ENCODE results near the gene PIF1. TPM values are rescaled to one million over a fixed set of nuclear protein-coding genes. Genes with fewer than 3 reads are reported as not detected.

Gene PIF1
- total and polyA plus RNA-seq, 2 of the 4 experiments (the other 2 are of a cell fraction), result 3.9 to 19.9 TPM

DNA sequence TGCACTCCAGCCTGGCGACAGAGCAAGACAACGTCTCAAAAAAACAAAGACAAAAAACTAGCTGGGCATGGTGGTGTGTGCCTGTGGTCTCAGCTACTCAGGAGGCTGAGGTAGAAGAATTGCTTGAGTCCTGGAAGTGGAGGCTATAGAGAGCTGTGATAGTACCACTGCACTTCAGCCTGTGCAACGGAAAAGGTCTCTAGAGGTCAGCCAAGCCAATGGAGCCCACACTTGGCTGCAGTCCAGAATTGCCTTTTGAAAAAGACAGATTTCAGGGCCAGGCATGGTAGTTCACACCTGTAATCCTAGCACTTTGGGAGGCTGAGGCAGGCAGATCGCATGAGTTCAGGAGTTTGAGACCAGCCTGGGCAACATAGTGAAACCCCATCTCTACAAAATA is 41.7 kb downstream of the PIF1 start:
- H2AK5ac ChIP-seq (ENCODE audit: low read depth, low read length), result no peak overlapping the region
- H2AK9ac ChIP-seq (replicated peaks; ENCODE audit: low read depth, low read length, poor library complexity), result no peak overlapping the region
- H3K9me1 ChIP-seq (ENCODE audit: insufficient read depth, low read length), result no peaks in the 10 kb centered on the region
- H3K4me3 ChIP-seq (ENCODE audit: insufficient read depth, low read depth, low read length), result no peak overlapping the region
- no peak overlapping the region for H2BK20ac ChIP-seq (ENCODE audit: low read depth, low read length)
- H3K27ac ChIP-seq (ENCODE audit: insufficient read depth, low read length), result no peak overlapping the region
- intact Hi-C loops (cut with micrococcal nuclease), result no loop called here
- ChIA-PET CTCF (no interaction called here), POLR2A (ENCODE audit: unreplicated experiment) (no interaction called here)
- no peaks in the 10 kb centered on the region for H4K20me1 ChIP-seq (ENCODE audit: insufficient read depth, low read length)
- TF ChIP-seq FOS (IDR thresholded peaks at IDR 0.05; ENCODE audit: low read depth, low read length), result no peak
- no peak for TF ChIP-seq RFX5 (IDR thresholded peaks at IDR 0.05; ENCODE audit: low read depth, low read length)
- TF ChIP-seq, protein P1, sequence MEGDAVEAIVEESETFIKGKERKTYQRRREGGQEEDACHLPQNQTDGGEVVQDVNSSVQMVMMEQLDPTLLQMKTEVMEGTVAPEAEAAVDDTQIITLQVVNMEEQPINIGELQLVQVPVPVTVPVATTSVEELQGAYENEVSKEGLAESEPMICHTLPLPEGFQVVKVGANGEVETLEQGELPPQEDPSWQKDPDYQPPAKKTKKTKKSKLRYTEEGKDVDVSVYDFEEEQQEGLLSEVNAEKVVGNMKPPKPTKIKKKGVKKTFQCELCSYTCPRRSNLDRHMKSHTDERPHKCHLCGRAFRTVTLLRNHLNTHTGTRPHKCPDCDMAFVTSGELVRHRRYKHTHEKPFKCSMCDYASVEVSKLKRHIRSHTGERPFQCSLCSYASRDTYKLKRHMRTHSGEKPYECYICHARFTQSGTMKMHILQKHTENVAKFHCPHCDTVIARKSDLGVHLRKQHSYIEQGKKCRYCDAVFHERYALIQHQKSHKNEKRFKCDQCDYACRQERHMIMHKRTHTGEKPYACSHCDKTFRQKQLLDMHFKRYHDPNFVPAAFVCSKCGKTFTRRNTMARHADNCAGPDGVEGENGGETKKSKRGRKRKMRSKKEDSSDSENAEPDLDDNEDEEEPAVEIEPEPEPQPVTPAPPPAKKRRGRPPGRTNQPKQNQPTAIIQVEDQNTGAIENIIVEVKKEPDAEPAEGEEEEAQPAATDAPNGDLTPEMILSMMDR (conservative IDR thresholded peaks at IDR 0.05; ENCODE audit: low read depth, low read length), result no peak
- TF ChIP-seq MAZ (IDR thresholded peaks at IDR 0.05; ENCODE audit: borderline replicate concordance, low read depth, low read length), result no peak
- TF ChIP-seq CHD1 (IDR thresholded peaks at IDR 0.05; ENCODE audit: low read depth, low read length), result no peak
- no peak for TF ChIP-seq RCOR1 (IDR thresholded peaks at IDR 0.05; ENCODE audit: insufficient replicate concordance, low read length)
- TF ChIP-seq, protein P2, sequence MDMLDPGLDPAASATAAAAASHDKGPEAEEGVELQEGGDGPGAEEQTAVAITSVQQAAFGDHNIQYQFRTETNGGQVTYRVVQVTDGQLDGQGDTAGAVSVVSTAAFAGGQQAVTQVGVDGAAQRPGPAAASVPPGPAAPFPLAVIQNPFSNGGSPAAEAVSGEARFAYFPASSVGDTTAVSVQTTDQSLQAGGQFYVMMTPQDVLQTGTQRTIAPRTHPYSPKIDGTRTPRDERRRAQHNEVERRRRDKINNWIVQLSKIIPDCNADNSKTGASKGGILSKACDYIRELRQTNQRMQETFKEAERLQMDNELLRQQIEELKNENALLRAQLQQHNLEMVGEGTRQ (IDR thresholded peaks at IDR 0.05; ENCODE audit: low read depth, low read length), result no peak
- TF ChIP-seq MAFK (IDR thresholded peaks at IDR 0.05; ENCODE audit: low read depth, low read length), result no peak
- TF ChIP-seq RAD21 (IDR thresholded peaks at IDR 0.05; ENCODE audit: low read length), result no peak
- no peak overlapping the region for H3K9ac ChIP-seq (ENCODE audit: low read depth, low read length)
- DNase-seq (no peak), ATAC-seq (ENCODE audit: low read depth) (no peak)
- H2BK120ac ChIP-seq (ENCODE audit: low read depth, low read length), result no peak overlapping the region
- WGBS, 2 experiments (ENCODE audit: extremely low coverage in 2 of 2, insufficient read length in 1 of 2), result 100% methylated on average over 1 of the region's 4 CpGs; no CpG with 5 or more reads in 1 of the 2 experiments
- no peak overlapping the region for H3K56ac ChIP-seq (ENCODE audit: extremely low read depth, insufficient read depth, low read length)
- H2BK5ac ChIP-seq (ENCODE audit: low read depth, low read length, poor library complexity, severe bottlenecking), result no peak overlapping the region
- no peak overlapping the region for H2BK15ac ChIP-seq (ENCODE audit: low read depth, low read length)
- H3K36me3 ChIP-seq (ENCODE audit: control insufficient read depth, insufficient read depth, low read length), result no peaks in the 10 kb centered on the region
- no peaks in the 10 kb centered on the region for H3K4me1 ChIP-seq (ENCODE audit: control insufficient read depth, insufficient read depth, low read length)
- no peak overlapping the region for H4K91ac ChIP-seq (ENCODE audit: insufficient read depth, low read depth, low read length)
- no peak overlapping the region for H3K18ac ChIP-seq (ENCODE audit: low read depth, low read length)
- H3K27me3 ChIP-seq (ENCODE audit: control insufficient read depth, insufficient read depth, low read length), result peaks cover 4% of the 10 kb centered on the region; the same call in 1 of the 2 replicates
- no peaks in the 10 kb centered on the region for H3K9me3 ChIP-seq (ENCODE audit: control insufficient read depth, insufficient read depth, low read length)
- dilution Hi-C loops (cut with HindIII; ENCODE audit: low sequenced_read_pairs, unreplicated experiment), result no loop called here
- no peak overlapping the region for H4K5ac ChIP-seq (ENCODE audit: low read depth, low read length)
- H4K8ac ChIP-seq (ENCODE audit: low read depth in 2 of 2, low read length in 2 of 2), result no peak overlapping the region
- no peak overlapping the region for H3K14ac ChIP-seq (replicated peaks; ENCODE audit: low read depth, low read length)
- no TSS peak for BruUV-seq (replicated peaks)
- in situ Hi-C loops (cut with MboI; ENCODE audit: low sequenced_read_pairs), result no loop called here
- H3K4me2 ChIP-seq (ENCODE audit: low read depth, low read length), result no peak overlapping the region
- H3K79me1 ChIP-seq (ENCODE audit: low read depth in 1 of 2, low read length in 2 of 2), result no peaks in the 10 kb centered on the region
- H3K4ac ChIP-seq (ENCODE audit: low read depth, low read length), result no peak overlapping the region
- no peak overlapping the region for H2AFZ ChIP-seq (replicated peaks; ENCODE audit: low read length, poor library complexity)
- H3K23ac ChIP-seq (ENCODE audit: low read depth, low read length), result no peak overlapping the region

All from IMR-90 (cell line).